Astrocyte (in vitro differentiated cells and primary cell): ENCODE results near the gene JMJD1C. TPM values are rescaled to one million over a fixed set of nuclear protein-coding genes. Genes with fewer than 3 reads are reported as not detected.

Source experiments
- DNase-seq: peaks from one replicate; pipeline ENCODE4 v3.0.0-alpha.2; 2010; ENCODE audit warnings: low read depth
- FAIRE-seq: peaks from 2 replicates; lab custom pipeline; 2011; peaks lifted over from hg19 to GRCh38; lab: Jason Lieb, UNC
- H2AFZ ChIP-seq: 2 replicates; pipeline ENCODE4 v1.6.0; 2012; ENCODE audit warnings: low read depth, low read length, inconsistent platforms
- H3K27ac ChIP-seq: 2 replicates; pipeline ENCODE4 v1.5.1; 2011; ENCODE audit warnings: low read depth, low read length, inconsistent platforms
- H3K27me3 ChIP-seq: 2 replicates; pipeline ENCODE4 v1.6.0; 2011; ENCODE audit warnings: low read length, inconsistent platforms; ENCODE audit not compliant: insufficient read depth
- H3K36me3 ChIP-seq: 2 replicates; pipeline ENCODE4 v1.5.1; 2011; ENCODE audit warnings: low read length, inconsistent platforms; ENCODE audit not compliant: insufficient read depth
- H3K4me1 ChIP-seq: 2 replicates; pipeline ENCODE4 v1.5.1; 2011; ENCODE audit warnings: low read length, inconsistent platforms; ENCODE audit not compliant: insufficient read depth
- H3K4me2 ChIP-seq: 2 replicates; pipeline ENCODE4 v1.6.0; 2012; ENCODE audit warnings: low read length, inconsistent platforms
- H3K4me3 ChIP-seq: 2 replicates; pipeline ENCODE4 v1.5.1; 2011; ENCODE audit warnings: low read depth, mild to moderate bottlenecking, low read length, inconsistent platforms; ENCODE audit not compliant: insufficient read depth
- H3K79me2 ChIP-seq: 2 replicates; pipeline ENCODE4 v1.6.0; 2012; ENCODE audit warnings: mild to moderate bottlenecking, low read length, inconsistent platforms; ENCODE audit not compliant: insufficient read depth
- H3K9ac ChIP-seq: 2 replicates; pipeline ENCODE4 v1.6.0; 2012; ENCODE audit warnings: mild to moderate bottlenecking, low read length, inconsistent platforms
- H3K9me3 ChIP-seq: 2 replicates; pipeline ENCODE4 v1.5.1; 2012; ENCODE audit warnings: low read depth, mild to moderate bottlenecking, low read length, inconsistent platforms; ENCODE audit not compliant: insufficient read depth
- H4K20me1 ChIP-seq: 2 replicates; pipeline ENCODE4 v1.6.0; 2012; ENCODE audit warnings: low read length, inconsistent platforms; ENCODE audit not compliant: insufficient read depth
- H3K27ac Mint-ChIP-seq: one replicate; pipeline ENCODE4 v1.8.0; 2021; ENCODE audit warnings: mild to moderate bottlenecking, mixed read lengths; ENCODE audit not compliant: unreplicated experiment
- H3K27me3 Mint-ChIP-seq: one replicate; pipeline ENCODE4 v1.8.0; 2021; ENCODE audit warnings: low read depth, mixed read lengths; ENCODE audit not compliant: unreplicated experiment
- H3K36me3 Mint-ChIP-seq: one replicate; pipeline ENCODE4 v1.8.0; 2021; ENCODE audit warnings: low read depth, mixed read lengths; ENCODE audit not compliant: unreplicated experiment
- H3K4me1 Mint-ChIP-seq: one replicate; pipeline ENCODE4 v1.8.0; 2021; ENCODE audit warnings: low read depth, mixed read lengths; ENCODE audit not compliant: unreplicated experiment
- H3K4me3 Mint-ChIP-seq: one replicate; pipeline ENCODE4 v1.8.0; 2021; ENCODE audit warnings: mild to moderate bottlenecking, moderate library complexity, mixed read lengths; ENCODE audit not compliant: unreplicated experiment
- H3K9me3 Mint-ChIP-seq: one replicate; pipeline ENCODE4 v1.8.0; 2021; ENCODE audit warnings: mild to moderate bottlenecking, mixed read lengths; ENCODE audit not compliant: unreplicated experiment
- CTCF ChIP-seq: IDR thresholded peaks from 2 replicates; pipeline ENCODE4 v1.5.1; 2011; ENCODE audit warnings: low read depth, mild to moderate bottlenecking, inconsistent platforms, low read length, moderate library complexity; ENCODE audit not compliant: insufficient read depth
- EZH2 ChIP-seq: IDR thresholded peaks from 2 replicates; pipeline ENCODE4 v1.6.1; 2012; ENCODE audit warnings: mild to moderate bottlenecking, low read length, inconsistent platforms; ENCODE audit not compliant: insufficient read depth
- total RNA-seq: library from RNA; stranded (reverse); gene quantifications from 2 replicates; pipeline ENCODE4 v1.2.1, GENCODE V29; 2021

Gene JMJD1C
- total RNA-seq, 1 donor from 2014 or later = 61.0 TPM

- peak; percentile 66 for FAIRE-seq
- Histone ChIP-seq H3K36me3 (peaks cover 6% of the 10 kb centered on the region), H3K9ac (no peak overlapping the region), H3K4me3 (peak overlapping the region; percentile 26), H3K27me3 (no peaks in the 10 kb centered on the region), H3K9me3 (no peaks in the 10 kb centered on the region), H4K20me1 (peaks cover 12% of the 10 kb centered on the region), H2AFZ (no peak overlapping the region), H3K4me2 (peak overlapping the region; percentile 69), H3K79me2 (peaks cover 51% of the 10 kb centered on the region), H3K27ac (peak overlapping the region; percentile 40), H3K4me1 (peaks cover 6% of the 10 kb centered on the region)
- H3K27ac Mint-ChIP-seq = no peak overlapping the region
- no peaks in the 10 kb centered on the region for H3K36me3 Mint-ChIP-seq
- no peaks in the 10 kb centered on the region for H3K9me3 Mint-ChIP-seq
- TF ChIP-seq CTCF = no peak
- TF ChIP-seq EZH2 = no peak
- peaks cover 4% of the 10 kb centered on the region for H3K4me1 Mint-ChIP-seq
- no peaks in the 10 kb centered on the region for H3K27me3 Mint-ChIP-seq
- peak; percentile 51 for DNase-seq
- no peak overlapping the region for H3K4me3 Mint-ChIP-seq
Observed at GRCh38 chr10:63376560-63377304, 89.0 kb downstream of the JMJD1C start.

- Mint-ChIP-seq H3K9me3 (no peaks in the 10 kb centered on the region), H3K4me3 (no peak overlapping the region), H3K36me3 (no peaks in the 10 kb centered on the region), H3K4me1 (peaks cover 1% of the 10 kb centered on the region), H3K27ac (no peak overlapping the region), H3K27me3 (no peaks in the 10 kb centered on the region)
- no peak for FAIRE-seq
- peaks cover 48% of the 10 kb centered on the region for H3K79me2 ChIP-seq
- H3K36me3 ChIP-seq = peaks cover 6% of the 10 kb centered on the region
- peaks cover 6% of the 10 kb centered on the region for H4K20me1 ChIP-seq
- H3K27ac ChIP-seq = no peak overlapping the region
- H3K27me3 ChIP-seq = no peaks in the 10 kb centered on the region
- no peak overlapping the region for H3K4me2 ChIP-seq
- H2AFZ ChIP-seq = no peak overlapping the region
- DNase-seq = no peak
- H3K4me1 ChIP-seq = peaks cover 6% of the 10 kb centered on the region
- no peak overlapping the region for H3K9ac ChIP-seq
- H3K9me3 ChIP-seq = no peaks in the 10 kb centered on the region
- no peak for TF ChIP-seq CTCF
- no peak for TF ChIP-seq EZH2
- no peak overlapping the region for H3K4me3 ChIP-seq
Observed at GRCh38 chr10:63375859-63376258, 89.9 kb downstream of the JMJD1C start.

- H3K27me3 ChIP-seq = no peaks in the 10 kb centered on the region
- H3K4me1 ChIP-seq = peaks cover 6% of the 10 kb centered on the region
- FAIRE-seq = no peak
- no peaks in the 10 kb centered on the region for H3K9me3 ChIP-seq
- no peak overlapping the region for H3K4me3 ChIP-seq
- no peaks in the 10 kb centered on the region for H3K27me3 Mint-ChIP-seq
- H3K36me3 Mint-ChIP-seq = no peaks in the 10 kb centered on the region
- H3K36me3 ChIP-seq = peaks cover 6% of the 10 kb centered on the region
- no peak for TF ChIP-seq EZH2
- H4K20me1 ChIP-seq = peaks cover 4% of the 10 kb centered on the region
- peaks cover 45% of the 10 kb centered on the region for H3K79me2 ChIP-seq
- no peak overlapping the region for H3K9ac ChIP-seq
- H3K4me3 Mint-ChIP-seq = no peak overlapping the region
- H3K4me2 ChIP-seq = no peak overlapping the region
- no peak overlapping the region for H2AFZ ChIP-seq
- DNase-seq = no peak
- H3K27ac ChIP-seq = no peak overlapping the region
- H3K27ac Mint-ChIP-seq = no peak overlapping the region
- H3K4me1 Mint-ChIP-seq = peaks cover 1% of the 10 kb centered on the region
- no peaks in the 10 kb centered on the region for H3K9me3 Mint-ChIP-seq
Observed at GRCh38 chr10:63375458-63375857, 90.3 kb downstream of the JMJD1C start.
